HEK293 (cell line): ENCODE measurements around the gene ZNF860.

Source experiments
- CTCF ChIA-PET: fragments of 350-600 bp; formaldehyde crosslinking; extraction: SDS; loops from one replicate; lab custom pipeline; 2021; ENCODE audit warnings: antibody characterized with exemption; lab: Yijun Ruan, JAX
- POLR2A ChIA-PET: fragments of 300-600 bp; formaldehyde crosslinking; extraction: SDS; loops from one replicate; lab custom pipeline; 2020; ENCODE audit warnings: antibody characterized with exemption, inconsistent platforms; lab: Yijun Ruan, JAX
- H3K27ac ChIP-seq: fragments of 200-500 bp; sonication (Bioruptor generic); 2 replicates; pipeline ENCODE4 v1.5.1; 2014; ENCODE audit warnings: low read depth, low read length, control low read depth, inconsistent platforms; ENCODE audit errors: extremely low read depth
- H3K36me3 ChIP-seq, 2 experiments: fragments of 200-500 bp in 1 of 2; sonication (Bioruptor generic) in 1 of 2; 1 replicate in 1 of 2; 2 replicates in 1 of 2; pipeline ENCODE4 v1.5.1; 2014 to 2017; ENCODE audit warnings: inconsistent platforms in 2 of 2, low read length in 2 of 2; ENCODE audit not compliant: control insufficient read depth in 2 of 2, insufficient read depth in 1 of 2
- H3K4me1 ChIP-seq: fragments of 200-500 bp; sonication (Bioruptor generic); 2 replicates; pipeline ENCODE4 v1.5.1; 2014; ENCODE audit warnings: mild to moderate bottlenecking, low read length, inconsistent platforms; ENCODE audit not compliant: control insufficient read depth, insufficient read depth
- H3K4me3 ChIP-seq: 2 replicates; pipeline ENCODE4 v1.5.1; 2011; ENCODE audit warnings: low read depth, mild to moderate bottlenecking, control low read depth, low read length, moderate library complexity
- H3K9me3 ChIP-seq: fragments of 200-500 bp; sonication (Bioruptor generic); 2 replicates; pipeline ENCODE4 v1.5.1; 2014; ENCODE audit warnings: low read depth, low read length, inconsistent platforms; ENCODE audit not compliant: control insufficient read depth, insufficient read depth
- GLI4 ChIP-seq: fragments of 450-650 bp; formaldehyde crosslinking; IDR thresholded peaks from 2 replicates; pipeline ENCODE4 v1.5.1; 2016; ENCODE audit warnings: missing biosample characterization, missing genetic modification characterization
- REPIN1 ChIP-seq: fragments of 450-650 bp; formaldehyde crosslinking; IDR thresholded peaks from 2 replicates; pipeline ENCODE4 v1.5.1; 2017; ENCODE audit warnings: missing biosample characterization, missing genetic modification characterization, low read depth
- TSHZ1 ChIP-seq: fragments of 450-650 bp; formaldehyde crosslinking; IDR thresholded peaks from 2 replicates; pipeline ENCODE4 v1.5.1; 2016; ENCODE audit warnings: missing biosample characterization, missing genetic modification characterization, borderline replicate concordance
- YY1 ChIP-seq: fragments of 450-650 bp; formaldehyde crosslinking; IDR thresholded peaks from 2 replicates; pipeline ENCODE4 v1.5.1; 2018; ENCODE audit warnings: missing biosample characterization, missing genetic modification characterization
- YY2 ChIP-seq: fragments of 450-650 bp; formaldehyde crosslinking; IDR thresholded peaks from 2 replicates; pipeline ENCODE4 v1.5.1; 2016; ENCODE audit warnings: missing biosample characterization, missing genetic modification characterization
- ZBTB1 ChIP-seq: fragments of 450-650 bp; formaldehyde crosslinking; IDR thresholded peaks from 2 replicates; pipeline ENCODE4 v1.5.1; 2016; ENCODE audit warnings: missing biosample characterization, missing genetic modification characterization
- ZBTB17 ChIP-seq: fragments of 450-650 bp; formaldehyde crosslinking; IDR thresholded peaks from 2 replicates; pipeline ENCODE4 v1.5.1; 2016; ENCODE audit warnings: missing biosample characterization, missing genetic modification characterization
- ZBTB48 ChIP-seq: fragments of 450-650 bp; formaldehyde crosslinking; IDR thresholded peaks from 2 replicates; pipeline ENCODE4 v1.5.1; 2016; ENCODE audit warnings: missing biosample characterization, missing genetic modification characterization
- ZIC2 ChIP-seq: fragments of 450-650 bp; formaldehyde crosslinking; IDR thresholded peaks from 2 replicates; pipeline ENCODE4 v1.5.1; 2016; ENCODE audit warnings: missing biosample characterization, missing genetic modification characterization
- ZNF23 ChIP-seq: fragments of 450-650 bp; formaldehyde crosslinking; IDR thresholded peaks from 2 replicates; pipeline ENCODE4 v1.5.1; 2016; ENCODE audit warnings: missing biosample characterization, missing genetic modification characterization, borderline replicate concordance
- ZNF335 ChIP-seq: fragments of 450-650 bp; formaldehyde crosslinking; conservative IDR thresholded peaks from 2 replicates; pipeline ENCODE4 v1.5.1; 2016; ENCODE audit warnings: missing biosample characterization, missing genetic modification characterization
- ZNF37A ChIP-seq: fragments of 450-650 bp; IDR thresholded peaks from 2 replicates; pipeline ENCODE4 v1.5.1; 2018; ENCODE audit warnings: missing biosample characterization, missing genetic modification characterization
- ZNF423 ChIP-seq: fragments of 450-650 bp; formaldehyde crosslinking; IDR thresholded peaks from 2 replicates; pipeline ENCODE4 v1.5.1; 2016; ENCODE audit warnings: missing biosample characterization, missing genetic modification characterization
- ZNF585B ChIP-seq: fragments of 450-650 bp; formaldehyde crosslinking; IDR thresholded peaks from 2 replicates; pipeline ENCODE4 v1.5.1; 2016; ENCODE audit warnings: missing biosample characterization, missing genetic modification characterization
- ZNF596 ChIP-seq: fragments of 450-650 bp; IDR thresholded peaks from 2 replicates; pipeline ENCODE4 v1.5.0; 2018; ENCODE audit warnings: missing biosample characterization, mild to moderate bottlenecking, missing genetic modification characterization, moderate library complexity
- ZNF639 ChIP-seq: fragments of 450-650 bp; formaldehyde crosslinking; IDR thresholded peaks from 2 replicates; pipeline ENCODE4 v1.5.1; 2016; ENCODE audit warnings: missing biosample characterization, missing genetic modification characterization
- ZNF658 ChIP-seq: fragments of 450-650 bp; formaldehyde crosslinking; IDR thresholded peaks from 2 replicates; pipeline ENCODE4; 2016; ENCODE audit warnings: missing biosample characterization, missing genetic modification characterization
- ZNF677 ChIP-seq: fragments of 450-650 bp; IDR thresholded peaks from 2 replicates; pipeline ENCODE4 v1.5.0; 2018; ENCODE audit warnings: missing biosample characterization, mild to moderate bottlenecking, missing genetic modification characterization, moderate library complexity
- ZNF777 ChIP-seq: fragments of 450-650 bp; formaldehyde crosslinking; IDR thresholded peaks from 2 replicates; pipeline ENCODE4 v1.5.1; 2017; ENCODE audit warnings: missing biosample characterization, missing genetic modification characterization, borderline replicate concordance
- ZNF785 ChIP-seq: fragments of 450-650 bp; formaldehyde crosslinking; IDR thresholded peaks from 2 replicates; pipeline ENCODE4 v1.5.1; 2016; ENCODE audit warnings: missing biosample characterization, missing genetic modification characterization
- TF ChIP-seq, protein P1 (sequence below): fragments of 450-650 bp; formaldehyde crosslinking; IDR thresholded peaks from 2 replicates; pipeline ENCODE4 v1.5.1; 2016; ENCODE audit warnings: missing biosample characterization, missing genetic modification characterization, borderline replicate concordance
- TF ChIP-seq, protein P2 (sequence below): fragments of 450-650 bp; formaldehyde crosslinking; IDR thresholded peaks from 2 replicates; pipeline ENCODE4 v1.5.1; 2016; ENCODE audit warnings: missing biosample characterization, missing genetic modification characterization

Gene ZNF860

GRCh38 chr3:32022947-32023346 is 41.4 kb downstream of the ZNF860 start (continued):
- TF ChIP-seq YY2 (tag by site-specific recombination): no peak
- no peak for TF ChIP-seq ZIC2 (tag by site-specific recombination)
- no peak for TF ChIP-seq ZNF335 (tag by site-specific recombination)
- TF ChIP-seq ZNF596 (tag by site-specific recombination): no peak
- no peak for TF ChIP-seq TSHZ1
- TF ChIP-seq ZNF777: no peak
- TF ChIP-seq, protein P1, sequence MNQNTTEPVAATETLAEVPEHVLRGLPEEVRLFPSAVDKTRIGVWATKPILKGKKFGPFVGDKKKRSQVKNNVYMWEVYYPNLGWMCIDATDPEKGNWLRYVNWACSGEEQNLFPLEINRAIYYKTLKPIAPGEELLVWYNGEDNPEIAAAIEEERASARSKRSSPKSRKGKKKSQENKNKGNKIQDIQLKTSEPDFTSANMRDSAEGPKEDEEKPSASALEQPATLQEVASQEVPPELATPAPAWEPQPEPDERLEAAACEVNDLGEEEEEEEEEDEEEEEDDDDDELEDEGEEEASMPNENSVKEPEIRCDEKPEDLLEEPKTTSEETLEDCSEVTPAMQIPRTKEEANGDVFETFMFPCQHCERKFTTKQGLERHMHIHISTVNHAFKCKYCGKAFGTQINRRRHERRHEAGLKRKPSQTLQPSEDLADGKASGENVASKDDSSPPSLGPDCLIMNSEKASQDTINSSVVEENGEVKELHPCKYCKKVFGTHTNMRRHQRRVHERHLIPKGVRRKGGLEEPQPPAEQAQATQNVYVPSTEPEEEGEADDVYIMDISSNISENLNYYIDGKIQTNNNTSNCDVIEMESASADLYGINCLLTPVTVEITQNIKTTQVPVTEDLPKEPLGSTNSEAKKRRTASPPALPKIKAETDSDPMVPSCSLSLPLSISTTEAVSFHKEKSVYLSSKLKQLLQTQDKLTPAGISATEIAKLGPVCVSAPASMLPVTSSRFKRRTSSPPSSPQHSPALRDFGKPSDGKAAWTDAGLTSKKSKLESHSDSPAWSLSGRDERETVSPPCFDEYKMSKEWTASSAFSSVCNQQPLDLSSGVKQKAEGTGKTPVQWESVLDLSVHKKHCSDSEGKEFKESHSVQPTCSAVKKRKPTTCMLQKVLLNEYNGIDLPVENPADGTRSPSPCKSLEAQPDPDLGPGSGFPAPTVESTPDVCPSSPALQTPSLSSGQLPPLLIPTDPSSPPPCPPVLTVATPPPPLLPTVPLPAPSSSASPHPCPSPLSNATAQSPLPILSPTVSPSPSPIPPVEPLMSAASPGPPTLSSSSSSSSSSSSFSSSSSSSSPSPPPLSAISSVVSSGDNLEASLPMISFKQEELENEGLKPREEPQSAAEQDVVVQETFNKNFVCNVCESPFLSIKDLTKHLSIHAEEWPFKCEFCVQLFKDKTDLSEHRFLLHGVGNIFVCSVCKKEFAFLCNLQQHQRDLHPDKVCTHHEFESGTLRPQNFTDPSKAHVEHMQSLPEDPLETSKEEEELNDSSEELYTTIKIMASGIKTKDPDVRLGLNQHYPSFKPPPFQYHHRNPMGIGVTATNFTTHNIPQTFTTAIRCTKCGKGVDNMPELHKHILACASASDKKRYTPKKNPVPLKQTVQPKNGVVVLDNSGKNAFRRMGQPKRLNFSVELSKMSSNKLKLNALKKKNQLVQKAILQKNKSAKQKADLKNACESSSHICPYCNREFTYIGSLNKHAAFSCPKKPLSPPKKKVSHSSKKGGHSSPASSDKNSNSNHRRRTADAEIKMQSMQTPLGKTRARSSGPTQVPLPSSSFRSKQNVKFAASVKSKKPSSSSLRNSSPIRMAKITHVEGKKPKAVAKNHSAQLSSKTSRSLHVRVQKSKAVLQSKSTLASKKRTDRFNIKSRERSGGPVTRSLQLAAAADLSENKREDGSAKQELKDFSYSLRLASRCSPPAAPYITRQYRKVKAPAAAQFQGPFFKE (tag by site-specific recombination): no peak

DNA sequence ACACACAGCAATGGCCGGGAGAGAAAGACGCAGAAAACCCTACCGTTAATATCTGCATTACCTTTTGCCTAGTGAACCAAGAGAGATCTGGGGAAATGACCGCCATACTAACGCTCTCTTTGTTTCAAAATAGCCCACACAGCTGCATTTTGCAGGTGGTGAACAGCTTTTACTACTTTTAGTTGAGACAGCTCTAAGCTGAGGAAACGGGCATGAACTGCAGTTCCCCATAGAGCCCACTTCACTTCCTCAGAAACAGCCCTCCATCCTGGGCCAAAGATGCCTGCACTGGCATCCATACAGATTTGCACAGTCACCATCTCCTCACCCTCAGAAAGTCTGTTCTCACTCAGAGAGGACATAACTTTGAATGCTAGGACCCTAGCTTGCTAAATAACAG is 45.0 kb downstream of the ZNF860 start:
- H3K27ac ChIP-seq: no peak overlapping the region
- no peaks in the 10 kb centered on the region for H3K36me3 ChIP-seq
- no peak for TF ChIP-seq REPIN1 (tag by site-specific recombination)

GRCh38 chr3:32037932-32038267 is 56.4 kb downstream of the ZNF860 start:
- Histone ChIP-seq H3K36me3 (no peaks in the 10 kb centered on the region), H3K4me3 (no peak overlapping the region), H3K4me1 (no peaks in the 10 kb centered on the region), H3K27ac (no peak overlapping the region), H3K9me3 (no peaks in the 10 kb centered on the region)
- POLR2A ChIA-PET: no interaction called here
- CTCF ChIA-PET: interaction anchor here (1.6 kb wide), 1 partner anchor 19 kb away, joined by 4 read pairs; no protein-coding TSS in a partner anchor
- TF ChIP-seq ZBTB48 (no peak), ZNF585B (tag by site-specific recombination) (no peak), ZNF423 (tag by site-specific recombination) (no peak), YY1 (tag by site-specific recombination) (no peak), ZNF785 (tag by site-specific recombination) (no peak), ZNF639 (tag by site-specific recombination) (no peak), ZNF658 (no peak), ZNF37A (tag by site-specific recombination) (no peak), ZNF23 (tag by site-specific recombination) (no peak), ZBTB1 (tag by site-specific recombination) (no peak), ZBTB17 (tag by site-specific recombination) (no peak), GLI4 (tag by site-specific recombination) (no peak), ZNF677 (no peak)
- TF ChIP-seq, protein P2, sequence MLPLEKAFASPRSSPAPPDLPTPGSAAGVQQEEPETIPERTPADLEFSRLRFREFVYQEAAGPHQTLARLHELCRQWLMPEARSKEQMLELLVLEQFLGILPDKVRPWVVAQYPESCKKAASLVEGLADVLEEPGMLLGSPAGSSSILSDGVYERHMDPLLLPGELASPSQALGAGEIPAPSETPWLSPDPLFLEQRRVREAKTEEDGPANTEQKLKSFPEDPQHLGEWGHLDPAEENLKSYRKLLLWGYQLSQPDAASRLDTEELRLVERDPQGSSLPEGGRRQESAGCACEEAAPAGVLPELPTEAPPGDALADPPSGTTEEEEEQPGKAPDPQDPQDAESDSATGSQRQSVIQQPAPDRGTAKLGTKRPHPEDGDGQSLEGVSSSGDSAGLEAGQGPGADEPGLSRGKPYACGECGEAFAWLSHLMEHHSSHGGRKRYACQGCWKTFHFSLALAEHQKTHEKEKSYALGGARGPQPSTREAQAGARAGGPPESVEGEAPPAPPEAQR (tag by site-specific recombination): no peak

More for the DNA sequence above, 45.0 kb downstream of the ZNF860 start:
- POLR2A ChIA-PET: no interaction called here
- Histone ChIP-seq H3K4me1 (no peaks in the 10 kb centered on the region), H3K9me3 (no peaks in the 10 kb centered on the region), H3K4me3 (no peak overlapping the region)
- CTCF ChIA-PET: interaction anchor here (0.7 kb wide), 1 partner anchor 681 kb away, joined by 3 read pairs; no protein-coding TSS in a partner anchor
